Suprapubic skin (tissue), 4 donors: ENCODE results near the gene KCNG1.

ENCODE experiments used
- EP300 ChIP-seq: sonication (generic); formaldehyde crosslinking; IDR thresholded peaks from one replicate; pipeline ENCODE4 v1.6.1; 2017; ENCODE audit warnings: antibody characterized with exemption
- POLR2A ChIP-seq, 2 donors: fragments of 450-650 bp; IDR thresholded peaks; one replicate each; pipeline ENCODE4 v1.6.1; 2017; ENCODE audit warnings: antibody characterized with exemption in 2 of 2, mild to moderate bottlenecking in 2 of 2, moderate library complexity in 2 of 2
- POLR2AphosphoS5 ChIP-seq, 3 donors: sonication (generic); formaldehyde crosslinking; IDR thresholded peaks; one replicate each; pipeline ENCODE4 v1.6.1; 2017; ENCODE audit warnings: antibody characterized with exemption in 3 of 3
- TF ChIP-seq, protein P1 (sequence below), 2 donors: fragments of 200-600 bp in 1 of 2; fragments of 450-650 bp in 1 of 2; sonication (generic) in 1 of 2; IDR thresholded peaks; one replicate each; pipeline ENCODE4 v1.5.1; 2016 to 2019; ENCODE audit warnings: antibody characterized with exemption in 2 of 2, mild to moderate bottlenecking in 1 of 2, moderate library complexity in 1 of 2

DNA sequence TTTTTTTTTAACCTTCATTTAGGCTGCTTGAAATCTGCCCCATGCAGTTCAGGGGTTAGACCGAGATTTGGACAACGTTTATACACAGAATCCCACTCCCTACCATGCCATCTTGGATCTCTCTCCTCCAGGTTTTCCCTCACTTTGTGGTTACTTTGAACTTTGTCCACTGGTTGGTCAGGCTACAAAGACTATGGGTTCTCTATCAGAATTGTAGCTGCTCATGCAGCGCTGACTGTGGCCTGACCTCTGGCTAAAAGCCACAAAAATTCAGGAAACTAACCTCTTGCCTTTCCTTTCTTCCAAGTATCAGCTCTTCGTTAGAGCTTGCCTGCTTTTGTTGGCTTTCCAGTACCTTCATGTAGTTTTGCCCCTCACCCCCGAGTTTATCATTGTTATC is 44.9 kb upstream of the KCNG1 start:
- TF ChIP-seq, protein P1, sequence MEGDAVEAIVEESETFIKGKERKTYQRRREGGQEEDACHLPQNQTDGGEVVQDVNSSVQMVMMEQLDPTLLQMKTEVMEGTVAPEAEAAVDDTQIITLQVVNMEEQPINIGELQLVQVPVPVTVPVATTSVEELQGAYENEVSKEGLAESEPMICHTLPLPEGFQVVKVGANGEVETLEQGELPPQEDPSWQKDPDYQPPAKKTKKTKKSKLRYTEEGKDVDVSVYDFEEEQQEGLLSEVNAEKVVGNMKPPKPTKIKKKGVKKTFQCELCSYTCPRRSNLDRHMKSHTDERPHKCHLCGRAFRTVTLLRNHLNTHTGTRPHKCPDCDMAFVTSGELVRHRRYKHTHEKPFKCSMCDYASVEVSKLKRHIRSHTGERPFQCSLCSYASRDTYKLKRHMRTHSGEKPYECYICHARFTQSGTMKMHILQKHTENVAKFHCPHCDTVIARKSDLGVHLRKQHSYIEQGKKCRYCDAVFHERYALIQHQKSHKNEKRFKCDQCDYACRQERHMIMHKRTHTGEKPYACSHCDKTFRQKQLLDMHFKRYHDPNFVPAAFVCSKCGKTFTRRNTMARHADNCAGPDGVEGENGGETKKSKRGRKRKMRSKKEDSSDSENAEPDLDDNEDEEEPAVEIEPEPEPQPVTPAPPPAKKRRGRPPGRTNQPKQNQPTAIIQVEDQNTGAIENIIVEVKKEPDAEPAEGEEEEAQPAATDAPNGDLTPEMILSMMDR (IDR thresholded peaks at IDR 0.05), result no peak
- TF ChIP-seq POLR2A (IDR thresholded peaks at IDR 0.05) (no peak), POLR2AphosphoS5 (IDR thresholded peaks at IDR 0.05) (no peak), EP300 (no peak)
